LNCAP (cell line): Measurements from ENCODE around the gene MTARC1.

Experiments
- CTCF ChIP-seq: fragments of 450-650 bp; IDR thresholded peaks from 2 replicates; pipeline ENCODE4 v1.5.1; 2017; ENCODE audit warnings: mild to moderate bottlenecking

The MTARC1 gene

GRCh38 chr1:220827445-220828178 lies 40.9 kb downstream of the MTARC1 start:
- no peak for TF ChIP-seq CTCF

GRCh38 chr1:220828179-220828490 lies 41.4 kb downstream of the MTARC1 start:
- no peak for TF ChIP-seq CTCF

DNA sequence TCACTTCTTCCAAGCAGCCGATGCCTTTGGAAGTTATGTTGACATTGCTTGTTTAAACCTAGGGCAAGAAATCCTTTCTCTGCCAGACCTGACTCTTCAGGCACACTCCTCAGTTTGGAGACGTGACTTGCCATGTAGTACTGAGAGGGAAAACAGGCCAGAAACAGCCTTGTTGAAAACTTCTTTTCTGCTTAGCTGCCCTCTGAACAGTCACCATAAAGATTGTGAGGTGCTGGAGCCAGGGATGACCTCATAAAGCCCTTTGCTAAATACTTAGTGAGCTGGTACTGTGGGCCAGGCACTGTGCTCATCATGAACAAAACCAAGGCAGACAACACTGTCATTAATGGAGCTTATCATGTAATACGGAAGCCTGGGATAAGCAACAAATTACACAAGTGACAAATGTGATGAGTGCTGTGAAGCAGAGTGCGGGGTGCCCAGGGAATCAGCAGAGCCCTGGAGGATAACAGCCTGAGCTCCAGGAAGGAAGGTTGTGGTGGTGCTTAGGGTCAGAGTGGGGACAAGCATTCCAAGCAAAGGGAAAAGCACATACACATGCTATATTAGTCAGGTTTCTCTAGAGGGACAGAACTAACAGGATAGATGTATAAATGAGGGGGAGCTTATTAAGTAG lies 42.4 kb downstream of the MTARC1 start:
- no peak for TF ChIP-seq CTCF

DNA sequence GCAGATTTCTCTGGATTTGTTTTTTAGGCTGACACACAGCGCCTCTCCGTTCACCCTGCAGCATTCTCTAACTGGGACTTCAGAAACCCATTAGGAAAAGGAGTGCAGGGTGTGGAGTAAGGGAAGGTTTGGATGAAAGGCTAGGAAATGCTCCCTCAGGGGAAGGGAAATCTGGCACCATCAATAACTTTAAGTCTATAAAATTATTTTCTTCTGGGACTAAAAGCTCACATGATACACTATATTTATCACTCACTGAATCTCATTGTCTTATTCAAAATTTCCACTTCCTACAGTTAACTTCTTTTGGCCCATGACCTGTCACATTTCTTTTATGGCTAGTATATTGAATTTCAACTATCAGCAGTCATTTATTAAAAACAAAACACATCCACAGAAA lies 46.7 kb downstream of the MTARC1 start:
- TF ChIP-seq CTCF = no peak

GRCh38 chr1:220834155-220834870 lies 47.6 kb downstream of the MTARC1 start:
- TF ChIP-seq CTCF = no peak
